SIG-M5 treated with dmso at 0.1 percent for 504 hours (cell line): ENCODE data around the gene FBLN1.

Experiments used
- DNase-seq: peaks from one replicate; lab custom pipeline; 2025; ENCODE audit not compliant: unreplicated experiment; lab: John Stamatoyannopoulos, UW

Gene FBLN1

DNA sequence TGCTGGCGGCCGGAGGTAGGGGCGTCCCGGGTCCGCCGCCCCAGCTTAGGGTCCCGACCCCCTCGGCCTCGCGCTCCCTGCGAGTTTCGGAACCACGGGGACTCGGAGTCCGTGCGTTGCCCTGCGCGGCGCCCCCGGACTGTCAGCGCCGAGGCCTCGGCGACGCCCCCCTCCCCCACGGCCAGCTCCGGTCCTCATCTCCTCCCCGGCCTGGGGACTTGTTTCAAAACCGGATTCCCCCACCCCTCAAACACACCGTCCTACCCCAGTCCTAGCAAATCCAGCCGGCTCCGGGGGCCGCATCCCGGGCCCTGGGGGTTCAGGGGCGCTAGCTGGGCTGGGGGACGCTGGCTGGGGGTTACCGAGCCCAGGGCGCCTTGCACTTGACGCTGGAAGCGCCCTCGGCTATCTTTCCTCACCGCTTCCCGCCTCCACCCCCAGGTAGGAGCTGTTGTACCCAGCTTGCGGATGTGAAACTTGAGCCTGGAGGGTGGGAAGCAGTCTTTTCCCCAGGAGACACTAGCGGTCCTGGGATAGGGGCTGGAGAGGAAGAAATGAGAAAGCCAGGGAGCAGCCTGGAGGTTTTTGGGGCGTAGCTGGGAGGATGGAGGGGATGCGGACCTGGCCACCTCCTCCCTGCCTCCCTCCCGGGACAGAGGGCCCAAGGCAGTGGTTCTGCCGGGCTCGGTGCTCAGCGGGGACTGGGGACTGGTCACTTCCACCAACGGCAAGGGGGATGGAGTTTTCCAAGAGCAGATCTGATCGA is 550 bp downstream of the FBLN1 start:
- no peak for DNase-seq

DNA sequence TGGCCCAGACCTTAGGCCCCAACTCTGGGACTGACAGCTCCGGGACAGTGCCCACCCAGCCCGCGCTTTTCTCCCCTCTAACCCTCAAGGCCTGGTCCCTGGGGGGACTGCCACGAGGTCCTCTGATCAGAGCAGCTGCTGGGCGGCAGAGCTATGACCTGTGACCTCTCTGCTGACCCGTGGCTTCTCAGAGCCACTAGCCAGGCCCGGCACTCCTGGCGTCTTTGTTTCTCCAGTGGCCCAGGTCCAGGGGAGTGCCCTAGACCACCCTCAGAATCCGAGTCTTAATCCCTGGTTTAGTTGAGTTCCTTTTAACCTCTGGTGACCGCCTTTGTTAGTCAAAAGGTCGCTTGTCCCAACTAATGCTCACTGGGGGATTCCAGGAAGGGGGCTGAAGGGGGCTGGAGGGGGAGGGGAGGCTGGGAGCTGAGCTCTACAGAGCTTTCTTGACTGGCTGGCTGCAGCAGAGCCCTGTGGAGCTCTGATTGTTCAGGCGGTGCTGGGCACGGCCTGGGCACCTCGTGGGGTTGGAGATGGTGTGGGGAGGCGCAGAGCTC is 1.2 kb downstream of the FBLN1 start:
- no peak for DNase-seq

DNA sequence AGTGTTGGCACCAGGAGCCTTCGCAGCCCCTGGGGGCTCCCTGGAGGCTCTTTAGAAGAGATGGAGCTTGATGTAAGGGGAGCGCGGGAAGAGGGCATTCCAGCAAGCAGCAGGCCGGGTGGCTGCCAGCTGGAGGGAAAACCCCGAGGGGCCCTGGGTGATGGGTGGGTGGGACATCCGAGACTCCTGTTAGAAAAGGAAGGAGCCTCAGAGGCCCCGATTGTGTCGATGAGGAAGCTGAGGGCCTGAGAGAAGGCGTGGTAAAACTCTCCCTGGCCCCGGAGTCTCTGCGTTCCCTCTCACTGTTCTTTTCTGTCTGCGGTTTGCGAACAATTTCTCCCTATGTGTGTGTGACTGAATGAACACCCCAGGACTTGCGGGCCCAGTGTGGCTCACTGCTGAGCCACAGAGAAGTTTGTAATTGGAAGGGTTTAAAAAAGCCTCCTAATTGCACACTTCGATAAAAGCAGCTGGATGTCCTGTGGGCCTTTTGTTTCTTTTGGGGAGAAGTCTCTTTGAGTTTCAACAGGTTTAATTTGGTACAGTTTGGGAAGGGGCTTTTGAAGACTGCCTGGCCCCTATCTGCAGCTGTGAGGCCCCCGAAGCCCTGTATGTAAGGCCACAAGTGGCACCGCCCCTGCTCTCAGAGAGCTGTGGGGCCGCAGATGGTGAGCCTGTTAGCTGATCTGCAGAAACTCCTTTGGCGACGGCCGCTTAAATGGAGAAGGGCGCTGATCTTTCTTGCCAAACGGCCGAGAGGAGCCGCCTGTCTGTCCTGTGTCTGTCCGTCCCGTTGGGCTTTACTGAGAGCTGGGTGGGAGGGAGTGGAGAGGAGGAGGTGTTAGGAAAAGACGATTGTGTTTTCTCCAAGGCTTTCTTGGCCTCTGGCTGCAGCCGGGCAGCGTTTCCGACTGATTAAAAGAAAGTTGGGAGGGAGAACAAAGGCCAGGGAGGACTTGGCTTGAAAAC is 2.0 kb downstream of the FBLN1 start:
- DNase-seq, result peak; percentile 82

DNA sequence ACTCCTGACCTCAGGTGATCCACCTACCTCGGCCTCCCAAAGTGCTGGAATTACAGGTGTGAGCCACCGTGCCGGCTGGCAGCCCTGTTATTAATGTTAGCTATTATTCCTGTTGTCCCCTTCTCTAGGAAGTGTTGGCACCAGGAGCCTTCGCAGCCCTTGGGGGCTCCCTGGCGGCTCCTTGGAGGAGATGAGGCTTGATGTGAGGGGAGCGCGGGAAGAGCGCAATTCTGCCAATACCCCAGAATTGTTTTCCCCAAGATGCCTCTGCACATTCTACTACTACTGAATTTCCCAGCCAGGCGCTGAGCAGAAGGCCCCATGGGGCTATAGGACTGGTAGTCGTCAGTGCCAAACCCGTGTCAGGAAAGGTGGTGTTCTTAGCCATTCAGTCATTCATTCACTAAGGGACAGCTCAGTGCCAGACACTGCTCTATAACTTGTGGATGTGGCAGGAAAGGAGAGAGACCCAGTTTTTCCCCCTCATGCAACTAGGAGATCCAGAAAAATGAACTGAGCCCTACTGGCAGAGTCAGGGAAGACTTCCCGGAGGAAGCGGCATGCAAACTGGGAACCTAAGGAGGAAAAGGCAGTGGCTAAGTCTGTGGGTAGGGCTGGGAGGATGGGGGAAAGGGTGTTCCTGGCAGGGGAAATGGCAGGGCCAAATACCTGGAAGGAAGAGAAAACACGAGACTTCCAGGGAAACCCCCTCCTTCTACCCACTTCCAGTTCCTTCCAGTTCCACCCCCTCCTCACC is 3.5 kb downstream of the FBLN1 start:
- no peak for DNase-seq

DNA sequence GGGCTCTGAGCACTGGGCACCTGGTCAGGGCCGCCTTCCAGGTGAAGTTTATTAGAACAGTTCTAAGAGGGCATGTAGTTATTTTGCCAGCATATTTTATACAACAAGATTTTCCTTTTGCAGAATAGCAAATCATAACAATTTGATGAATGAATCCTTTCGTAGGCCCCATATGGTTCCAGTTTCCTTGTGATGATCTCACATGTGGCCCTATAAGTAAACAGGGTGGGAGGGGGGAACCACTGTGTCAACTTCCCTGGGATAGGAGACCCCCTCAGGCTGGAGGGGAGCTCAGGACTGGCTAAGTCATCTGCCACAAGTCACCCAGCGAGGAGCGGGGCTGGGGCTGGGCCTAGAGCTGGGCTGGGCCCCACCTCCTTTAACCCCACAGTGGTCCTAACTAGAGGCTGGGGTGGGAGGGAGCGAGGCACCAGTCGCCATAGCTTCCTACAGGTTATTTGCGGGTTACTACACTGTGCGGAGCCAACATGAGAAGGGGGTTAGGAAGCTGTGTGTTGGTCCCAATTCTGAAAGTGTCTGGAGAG is 4.2 kb downstream of the FBLN1 start:
- no peak for DNase-seq

DNA sequence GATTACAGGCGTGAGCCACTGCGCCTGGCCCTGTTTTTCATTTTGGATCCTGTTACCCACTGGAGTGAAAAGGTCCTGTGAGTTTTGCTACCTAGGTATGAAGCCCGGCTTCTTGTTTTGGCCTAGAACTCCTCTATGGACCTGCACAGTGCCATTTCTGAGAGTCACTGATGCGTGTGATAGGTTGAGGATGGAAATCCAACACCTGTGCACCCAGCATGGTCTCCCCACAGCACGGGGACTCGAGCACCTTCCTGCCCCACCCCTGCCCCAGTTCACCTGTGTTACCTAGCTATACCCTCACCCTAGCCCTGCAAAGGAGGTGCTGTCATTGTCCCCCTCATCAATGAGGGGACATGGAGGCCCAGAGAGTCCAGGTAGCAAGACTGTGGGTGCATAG is 5.1 kb downstream of the FBLN1 start:
- no peak for DNase-seq

DNA sequence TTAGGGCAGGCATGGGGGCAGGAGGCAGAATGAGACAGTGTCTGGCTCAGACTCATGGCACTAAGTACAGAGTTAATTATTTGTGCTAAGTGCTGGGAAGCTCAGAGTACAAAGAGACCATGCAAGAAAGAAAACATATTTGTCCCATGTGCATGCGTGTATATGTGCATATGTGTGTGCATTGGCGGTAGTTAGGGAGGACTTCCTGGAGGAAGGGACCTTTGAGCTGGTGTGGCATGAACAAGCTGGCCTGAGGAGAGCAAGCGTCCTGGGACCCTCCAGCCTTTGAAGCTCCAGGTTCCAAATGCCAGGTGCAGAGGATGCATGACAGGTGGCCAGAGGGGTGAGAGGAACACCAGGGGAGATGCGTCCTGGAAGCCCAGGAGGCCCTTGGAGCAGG is 6.1 kb downstream of the FBLN1 start:
- DNase-seq, result no peak

DNA sequence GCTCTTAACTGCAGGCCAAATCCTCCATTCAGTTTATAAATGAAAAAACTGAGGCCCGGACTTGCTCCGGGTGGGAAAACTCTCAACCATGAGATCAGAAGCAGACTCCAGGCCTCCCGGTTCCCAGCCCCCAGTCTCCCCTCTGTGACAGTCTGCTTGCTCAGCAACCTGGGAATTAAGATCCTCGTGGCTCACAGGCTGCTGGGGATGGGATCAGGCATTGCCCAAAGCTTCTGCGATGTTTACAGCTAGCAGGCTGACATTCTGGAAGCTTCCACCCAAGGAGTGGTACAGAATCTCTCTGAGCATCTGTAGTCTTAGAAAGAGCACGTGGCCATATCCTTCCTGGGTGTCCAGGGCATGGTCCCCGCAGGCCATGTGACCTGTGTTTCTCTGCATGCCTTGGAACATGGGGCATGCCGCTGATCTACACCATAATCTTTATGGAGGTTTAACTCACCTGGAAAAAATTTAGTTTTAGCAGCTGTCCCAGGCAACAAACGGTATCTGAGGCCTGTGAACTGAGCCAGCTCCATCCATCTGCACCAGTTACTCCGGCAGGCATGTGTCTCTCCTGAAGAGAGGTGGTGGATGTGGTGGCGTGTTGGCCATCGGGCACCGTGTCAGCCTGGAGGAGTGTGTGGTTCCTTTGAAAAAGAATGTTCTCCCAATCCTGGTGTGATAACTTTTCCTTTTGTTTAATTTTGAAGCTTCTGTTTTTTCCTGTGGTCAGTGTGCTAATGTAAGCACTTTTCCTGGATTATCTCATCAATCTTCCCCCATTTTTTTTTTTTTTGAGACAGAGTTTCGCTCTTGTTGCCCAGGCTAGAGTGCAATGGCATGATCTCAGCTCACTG is 7.9 kb downstream of the FBLN1 start:
- no peak for DNase-seq

DNA sequence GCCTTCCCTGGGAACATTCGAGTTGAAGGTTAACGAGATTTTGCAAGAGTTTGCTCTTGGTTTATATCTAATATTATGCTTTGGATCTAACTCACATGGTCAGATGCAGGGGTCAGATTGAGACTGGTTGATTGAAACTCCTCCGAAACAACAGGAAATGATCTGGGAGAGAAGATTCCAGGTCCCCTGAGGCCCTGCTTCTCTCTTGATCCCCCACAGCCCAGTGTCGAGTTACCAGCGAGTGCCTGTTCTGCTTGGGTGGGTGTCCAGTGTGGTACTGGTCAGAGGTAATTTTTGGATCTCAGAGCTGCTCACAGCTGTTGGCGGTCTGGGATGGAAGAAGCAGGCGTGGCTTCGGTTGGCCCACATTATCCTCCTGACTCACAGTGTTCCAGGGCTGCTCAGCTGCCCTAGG is 9.2 kb downstream of the FBLN1 start:
- no peak for DNase-seq

DNA sequence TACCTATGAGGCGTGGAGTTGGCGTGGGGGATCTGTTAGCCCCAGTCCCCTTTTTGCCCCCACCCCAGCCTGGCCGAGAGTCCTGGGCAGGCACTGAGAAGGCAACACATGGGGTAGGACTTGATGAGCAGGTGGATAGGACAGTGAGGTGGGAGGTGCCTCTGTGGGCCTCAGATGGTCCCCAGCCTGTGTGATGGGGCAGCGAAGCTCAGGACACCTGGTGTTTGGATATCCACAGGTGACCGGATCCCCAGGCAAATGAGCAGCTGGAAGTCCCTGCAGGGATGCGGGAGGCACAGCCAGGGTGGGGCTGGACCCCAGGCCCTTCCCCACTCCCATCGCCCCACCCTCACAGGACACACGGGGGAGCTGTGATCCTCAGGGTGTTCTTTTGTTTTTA is 9.7 kb downstream of the FBLN1 start:
- no peak for DNase-seq

DNA sequence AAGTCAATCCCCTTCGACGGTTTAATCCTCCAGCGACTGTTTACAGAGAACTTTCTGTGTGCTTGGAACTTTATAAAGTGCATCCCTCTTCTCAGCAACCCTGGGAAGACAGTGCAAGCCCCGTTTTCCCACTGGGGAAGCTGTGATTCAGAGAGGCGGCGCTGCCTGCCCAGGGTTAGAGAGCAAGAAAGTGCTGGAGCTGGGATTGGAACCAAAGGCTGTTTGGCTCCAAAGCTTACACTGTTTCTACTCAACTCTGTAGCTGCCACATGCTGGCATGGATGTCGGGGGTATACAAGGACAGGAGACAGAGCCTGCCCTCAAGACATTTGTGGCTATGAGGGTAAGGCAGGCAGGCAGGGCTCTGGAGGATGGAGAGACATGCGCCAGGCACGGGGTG is 13.0 kb downstream of the FBLN1 start:
- no peak for DNase-seq

DNA sequence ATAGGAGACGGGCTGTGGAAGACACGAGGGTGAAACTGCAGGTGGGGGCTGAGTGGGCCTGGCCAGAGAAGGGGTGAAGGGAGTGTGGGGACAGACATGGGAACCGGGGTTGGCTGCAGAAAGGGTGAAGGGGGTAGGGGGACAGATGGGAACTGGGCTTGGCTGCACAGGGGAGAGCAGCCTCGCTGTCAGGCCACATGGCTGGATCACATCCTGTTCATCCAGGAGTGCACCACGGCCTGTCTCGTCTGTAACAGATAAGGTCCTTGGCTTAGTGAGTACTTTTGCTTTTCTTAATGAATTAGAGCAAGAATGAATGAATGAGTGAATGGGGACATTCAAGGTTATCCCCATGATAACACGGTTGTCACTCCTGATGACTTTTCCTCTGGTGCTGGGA is 13.5 kb downstream of the FBLN1 start:
- no peak for DNase-seq

DNA sequence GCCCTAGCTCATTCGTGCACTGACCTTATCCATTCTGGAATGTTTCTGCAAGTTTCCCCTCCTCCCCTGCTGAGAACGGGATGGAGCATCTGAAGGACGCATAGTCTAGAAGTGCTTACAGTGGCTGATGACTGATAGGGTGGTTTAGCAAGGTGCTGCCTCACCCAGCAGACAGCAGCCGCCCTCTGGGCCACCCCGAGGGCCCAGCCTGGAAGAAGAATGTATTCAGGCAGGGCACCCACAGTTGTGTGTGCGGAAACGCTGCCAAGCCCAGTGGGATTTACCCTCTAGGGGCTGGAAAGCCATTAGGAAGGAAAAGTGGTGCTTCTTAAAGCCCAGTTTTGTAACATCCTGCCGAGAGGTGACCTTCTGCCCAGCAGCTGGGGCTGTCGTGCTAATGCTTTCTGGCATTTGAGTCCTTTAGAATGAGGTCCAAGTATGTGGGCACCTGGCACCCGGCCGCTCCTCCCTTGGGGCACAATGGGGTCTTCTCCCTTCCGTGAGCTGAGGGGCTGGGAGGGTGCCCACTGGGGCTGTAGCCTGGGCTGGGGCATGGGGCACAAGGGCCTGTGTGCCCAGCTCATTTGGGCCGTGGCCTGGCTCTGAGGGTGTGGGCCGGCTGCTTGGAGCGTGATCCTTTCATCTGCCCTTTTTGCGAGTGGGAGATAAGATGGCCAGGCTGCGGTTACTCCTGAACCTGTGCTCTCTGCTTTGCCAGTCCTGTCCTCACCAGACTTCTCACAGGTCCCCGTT is 14.4 kb downstream of the FBLN1 start:
- no peak for DNase-seq

DNA sequence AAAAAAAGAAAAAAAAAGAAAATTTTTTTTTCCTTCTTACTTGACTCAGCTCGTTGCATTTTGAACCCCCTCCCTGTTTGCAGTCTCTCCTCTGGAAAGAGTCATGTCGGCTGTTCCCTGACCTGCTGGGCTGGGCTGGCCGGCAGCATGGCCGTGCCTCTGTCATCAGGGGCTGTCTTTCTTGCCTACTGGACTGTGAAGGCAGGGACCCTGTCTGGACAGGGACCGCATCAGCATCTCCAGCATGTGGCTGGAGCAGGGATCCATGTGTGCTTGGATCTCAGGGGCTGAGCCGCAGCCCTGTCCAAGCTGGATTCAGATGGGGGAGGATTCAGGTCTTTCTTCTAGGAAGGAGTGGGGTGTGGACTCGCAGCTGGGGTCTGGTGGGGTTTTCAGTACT is 15.5 kb downstream of the FBLN1 start:
- DNase-seq, result no peak

DNA sequence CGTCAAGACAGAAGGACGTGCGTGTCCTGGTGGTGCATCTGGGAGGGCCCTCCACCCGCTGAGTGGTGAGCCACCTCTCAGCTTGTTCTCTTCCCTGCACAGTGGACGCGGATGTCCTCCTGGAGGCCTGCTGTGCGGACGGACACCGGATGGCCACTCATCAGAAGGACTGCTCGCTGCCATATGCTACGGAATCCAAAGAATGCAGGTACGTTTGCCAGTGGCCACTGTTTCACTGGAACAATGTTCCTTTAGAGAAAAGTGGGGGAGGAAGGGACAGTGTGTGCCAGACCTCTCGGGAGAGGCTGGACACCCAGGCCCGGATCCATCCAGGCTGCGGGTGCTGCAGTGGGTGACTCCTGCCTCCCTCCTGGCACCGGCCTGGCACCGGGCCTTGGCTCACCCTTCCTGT is 15.9 kb downstream of the FBLN1 start:
- no peak for DNase-seq

DNA sequence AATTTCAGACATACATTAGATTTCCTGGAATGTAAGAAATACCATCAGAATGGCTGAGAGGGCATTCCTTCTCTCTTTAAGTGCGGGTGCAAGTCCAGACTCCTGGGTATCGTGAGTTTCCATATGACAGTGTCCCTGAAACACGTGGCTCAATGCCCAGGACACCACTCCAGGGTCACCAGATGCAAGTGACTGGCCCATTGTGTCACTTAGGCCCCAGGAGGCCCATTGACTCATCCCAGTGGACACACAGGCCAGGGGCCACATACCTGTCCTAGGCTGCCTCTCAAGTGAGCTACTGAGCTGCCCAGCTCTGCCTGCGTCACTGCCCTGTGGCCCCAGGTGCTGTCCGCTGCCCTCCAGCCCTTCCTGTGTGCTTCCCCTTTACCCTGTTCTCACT is 18.5 kb downstream of the FBLN1 start:
- no peak for DNase-seq

DNA sequence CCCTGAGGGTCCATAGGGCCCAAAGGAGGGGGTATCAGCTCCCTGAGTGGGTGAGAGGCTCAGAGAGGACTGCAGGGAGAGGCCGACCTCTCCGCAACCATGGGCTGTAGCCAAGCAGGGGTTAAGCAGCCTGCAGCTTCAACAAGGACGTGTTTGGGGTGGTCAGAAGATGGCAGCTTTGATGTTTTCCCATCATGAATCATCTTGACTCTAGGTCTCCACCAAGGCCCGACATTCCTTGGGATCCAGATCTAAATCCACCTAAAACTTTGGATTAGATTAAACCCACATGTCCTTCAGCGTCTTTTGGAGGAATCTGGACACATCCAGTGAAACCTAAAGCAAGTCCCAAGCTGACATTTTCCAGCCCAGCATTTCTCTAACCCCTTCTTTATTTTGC is 19.8 kb downstream of the FBLN1 start:
- DNase-seq, result no peak

DNA sequence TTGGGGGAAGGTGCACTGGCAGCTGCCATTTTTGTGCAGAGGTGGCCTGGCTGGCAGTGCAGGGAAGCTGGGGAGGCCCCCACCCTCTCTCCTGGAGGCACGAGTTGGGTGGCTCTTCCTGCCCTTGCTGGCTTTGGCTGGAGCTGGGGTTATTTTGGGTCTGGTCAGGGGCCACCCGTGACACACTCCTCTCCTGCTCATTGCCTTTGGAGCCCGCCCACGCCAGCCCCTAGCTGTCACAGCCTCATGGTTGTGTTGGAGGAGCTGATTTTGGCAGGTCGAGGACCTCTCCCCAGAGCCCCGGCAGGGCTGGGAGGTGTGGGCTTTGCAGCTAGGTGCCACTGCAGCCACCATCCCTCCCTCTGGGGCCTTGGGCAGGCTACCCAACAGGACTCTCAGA is 21.5 kb downstream of the FBLN1 start:
- DNase-seq, result no peak

DNA sequence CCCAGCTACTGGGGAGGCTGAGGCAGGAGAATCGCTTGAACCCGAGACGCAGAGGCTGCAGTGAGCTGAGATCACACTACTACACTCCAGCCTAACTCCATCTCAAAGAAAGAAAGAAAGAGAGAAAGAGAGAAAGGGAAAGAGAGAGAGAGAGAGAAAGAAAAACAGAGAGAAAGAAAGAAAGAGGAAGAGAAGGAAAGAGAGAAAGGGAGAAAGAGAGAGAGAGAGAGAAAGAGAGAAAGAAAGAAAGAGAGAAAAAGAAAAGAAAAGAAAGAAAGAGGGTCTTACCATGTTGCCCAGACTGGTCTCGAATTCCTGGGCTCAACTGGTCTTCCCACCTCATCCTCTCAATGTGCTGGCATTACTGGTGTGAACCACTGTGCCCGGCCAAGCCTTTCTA is 22.3 kb downstream of the FBLN1 start:
- no peak for DNase-seq
